K562 (cell line): ENCODE data around the gene FUNDC2. TPM values are rescaled to one million over a fixed set of nuclear protein-coding genes. Genes with fewer than 3 reads are reported as not detected.
A peak's percentile ranks its signal among the peaks of the same experiment; 100 is the strongest.

ENCODE experiments used
- ATAC-seq: fragments of 200-7000 bp; cut with Tn5 transposase; 3 replicates; pipeline ENCODE4 v1.9.1; 2020; ENCODE audit warnings: moderate library complexity
- BruUV-seq: library from RNA; stranded (reverse); fragments of 400-500 nt; replicated peaks from 2 replicates; lab custom pipeline; 2021; lab: Mats Ljungman, UMichigan
- CTCF ChIA-PET: fragments of 300-600 bp; formaldehyde crosslinking; extraction: SDS; loops from one replicate; lab custom pipeline; 2021; ENCODE audit warnings: low intra/inter-chr PET ratio; lab: Yijun Ruan, JAX
- POLR2A ChIA-PET: fragments of 300-600, 350-650 bp; sonication (Branson Sonifier 250); formaldehyde crosslinking; extraction: SDS; loops from one replicate; lab custom pipeline; 2021; ENCODE audit warnings: antibody characterized with exemption, inconsistent platforms; lab: Yijun Ruan, JAX
- DNase-seq, 4 experiments: peaks; one replicate each; pipeline versions ENCODE4 v3.0.0 to v3.0.0-alpha.2; 2011 to 2018; ENCODE audit warnings: low spot score in 3 of 4, mixed read lengths in 3 of 4; ENCODE audit errors: extremely low read depth in 1 of 4
- FAIRE-seq: peaks from 2 replicates; lab custom pipeline; 2011; peaks lifted over from hg19 to GRCh38; lab: Jason Lieb, UNC
- H2AFZ ChIP-seq: 2 replicates; pipeline ENCODE4 v1.6.0; 2011; ENCODE audit warnings: low read depth, low read length, control low read depth, inconsistent platforms
- H3K27ac ChIP-seq: fragments of 200-600 bp; 3 replicates; pipeline ENCODE4 v1.8.0; 2011; ENCODE audit warnings: low read depth, mild to moderate bottlenecking, control low read depth, inconsistent platforms, low read length, moderate library complexity, mixed read lengths; ENCODE audit errors: extremely low read depth
- H3K27me3 ChIP-seq, 2 experiments: fragments of 300-600 bp in 1 of 2; 2 replicates in 1 of 2; 3 replicates in 1 of 2; pipeline versions ENCODE4 v1.6.0 to v1.8.0; 2011; ENCODE audit warnings: inconsistent platforms in 2 of 2, low read length in 2 of 2, mild to moderate bottlenecking in 1 of 2, mixed read lengths in 1 of 2, moderate library complexity in 1 of 2; ENCODE audit not compliant: control insufficient read depth in 2 of 2, insufficient read depth in 2 of 2
- H3K36me3 ChIP-seq: fragments of 300-600 bp; 3 replicates; pipeline ENCODE4 v1.8.0; 2011; ENCODE audit warnings: mild to moderate bottlenecking, low read length, inconsistent platforms; ENCODE audit not compliant: control insufficient read depth, insufficient read depth
- H3K4me1 ChIP-seq, 2 experiments: fragments of 200-600 bp in 1 of 2; replicated peaks in 1 of 2; 2 replicates in 1 of 2; 3 replicates in 1 of 2; pipeline versions ENCODE4 v1.5.1 to v1.8.0; 2011; ENCODE audit warnings: inconsistent platforms in 2 of 2, low read length in 2 of 2, mild to moderate bottlenecking in 1 of 2, mixed read lengths in 1 of 2, moderate library complexity in 1 of 2; ENCODE audit not compliant: control insufficient read depth in 2 of 2, insufficient read depth in 2 of 2
- H3K4me2 ChIP-seq: 2 replicates; pipeline ENCODE4 v1.6.1; 2011; ENCODE audit warnings: low read length, control low read depth, inconsistent platforms, mixed read lengths; ENCODE audit not compliant: insufficient read depth
- H3K4me3 ChIP-seq: fragments of 200-600 bp; sonication (generic), shearing (Covaris generic); 2 replicates; pipeline ENCODE4 v1.5.1; 2016; ENCODE audit warnings: control low read depth, inconsistent platforms
- H3K79me2 ChIP-seq: fragments of 200-600 bp; 3 replicates; pipeline ENCODE4 v1.8.0; 2011; ENCODE audit warnings: low read length, inconsistent platforms; ENCODE audit not compliant: control insufficient read depth, insufficient read depth
- H3K9ac ChIP-seq, 2 experiments: 2 replicates each; pipeline versions ENCODE4 v1.6.0 to v1.6.1; 2011; ENCODE audit warnings: low read depth in 2 of 2, low read length in 2 of 2, control low read depth in 1 of 2, inconsistent platforms in 1 of 2, mild to moderate bottlenecking in 1 of 2, mixed read lengths in 1 of 2; ENCODE audit not compliant: insufficient read depth in 1 of 2
- H3K9me1 ChIP-seq: one replicate; pipeline ENCODE4 v1.6.0; 2011; ENCODE audit warnings: inconsistent platforms, mild to moderate bottlenecking, low read length, moderate library complexity; ENCODE audit not compliant: control insufficient read depth, insufficient read depth
- H3K9me3 ChIP-seq: replicated peaks from 2 replicates; pipeline ENCODE4 v1.5.1; 2011; ENCODE audit warnings: low read depth, low read length, inconsistent platforms; ENCODE audit not compliant: control insufficient read depth, insufficient read depth
- H4K20me1 ChIP-seq: replicated peaks from 2 replicates; pipeline ENCODE4 v1.6.1; 2011; ENCODE audit warnings: low read length, inconsistent platforms, mixed read lengths; ENCODE audit not compliant: control insufficient read depth, insufficient read depth
- CBX8 ChIP-seq: fragments of 200-600 bp; sonication (generic); IDR thresholded peaks from 2 replicates; pipeline ENCODE4 v1.6.1; 2012; ENCODE audit warnings: borderline replicate concordance, mixed run types, low read depth, mild to moderate bottlenecking, moderate library complexity, mixed read lengths, low read length, control low read depth, inconsistent platforms; ENCODE audit not compliant: poor library complexity, severe bottlenecking; ENCODE audit errors: extremely low read depth
- CEBPB ChIP-seq: fragments of 450-650 bp; IDR thresholded peaks from 2 replicates; pipeline ENCODE4 v1.6.1; 2016; ENCODE audit warnings: missing genetic modification characterization, missing compliant biosample characterization
- GABPA ChIP-seq: fragments of 200-800 bp; sonication (Bioruptor generic); conservative IDR thresholded peaks from 2 replicates; pipeline ENCODE4 v1.6.1; 2016; ENCODE audit warnings: low read depth, missing genetic modification characterization, missing compliant biosample characterization
- JUNB ChIP-seq: fragments of 450-650 bp; formaldehyde crosslinking; conservative IDR thresholded peaks from 2 replicates; pipeline ENCODE4 v1.4.0; 2020; ENCODE audit warnings: mild to moderate bottlenecking
- NFIX ChIP-seq: fragments of 250-450 bp; sonication (Bioruptor Pico); IDR thresholded peaks from 2 replicates; pipeline ENCODE4 v1.4.0; 2020; ENCODE audit warnings: low read depth, mild to moderate bottlenecking, moderate library complexity
- OTX1 ChIP-seq: fragments of 450-650 bp; formaldehyde crosslinking; IDR thresholded peaks from 2 replicates; pipeline ENCODE4 v1.4.0; 2022; ENCODE audit warnings: mild to moderate bottlenecking
- POLR2A ChIP-seq: fragments of 450-650 bp; conservative IDR thresholded peaks from 2 replicates; pipeline ENCODE4 v1.6.1; 2016
- RREB1 ChIP-seq: fragments of 250-450 bp; sonication (Bioruptor Pico); IDR thresholded peaks from 2 replicates; pipeline ENCODE4 v1.4.0; 2020
- SREBF2 ChIP-seq: sonication (generic); formaldehyde crosslinking; IDR thresholded peaks from 2 replicates; pipeline ENCODE4 v1.4.0; 2020; ENCODE audit warnings: mild to moderate bottlenecking, missing genetic modification reagents
- ZHX1 ChIP-seq: fragments of 150-350 bp; conservative IDR thresholded peaks from 2 replicates; pipeline ENCODE4 v1.6.1; 2014; ENCODE audit warnings: low read length
- WGBS: fragments of 100-300 bp; shearing (Covaris generic); methylation state at CpG from one replicate; pipeline ENCODE4 v1.1.6; 2016; ENCODE audit warnings: low coverage, mixed read lengths; ENCODE audit not compliant: insufficient coverage; ENCODE audit errors: missing lambda C conversion rate; 5-methylcytosine and 5-hydroxymethylcytosine counted together
- in situ Hi-C: fragments of 300-500 bp; cut with MboI; formaldehyde crosslinking; loops from 4 replicates; pipeline ENCODE4 v1.15.0; 2018; ENCODE audit warnings: inconsistent platforms, mixed read lengths
- intact Hi-C: fragments of 100-400 bp; cut with micrococcal nuclease; formaldehyde crosslinking; loops from 2 replicates; pipeline ENCODE4 v1.14.2; 2022
- polyA plus RNA-seq, 8 experiments: library from polyadenylated mRNA; depleted of rRNA in 4 of 8; stranded (reverse) in 5 of 8; unstranded in 3 of 8; fragments of >200 nt; fragmentation: Nextera tagmentation in 2 of 8; fragmentation: Illumina TruSeq in 1 of 8; extraction: Ambion mirVana in 2 of 8; extraction: Trizol in 1 of 8; gene quantifications; 2 replicates each; pipeline versions ENCODE4 v1.2.1 to v1.2.3, GENCODE V29; 2011 to 2014; ENCODE audit warnings: inconsistent platforms in 1 of 8, missing spikeins in 1 of 8
- total RNA-seq, 7 experiments: library from RNA; depleted of rRNA in 6 of 7; stranded (reverse); fragments of >200 nt in 6 of 7; fragmentation: Illumina TruSeq in 2 of 7; extraction: Trizol in 2 of 7; gene quantifications; 2 replicates each; pipeline versions ENCODE4 v1.2.1 to v1.2.3, GENCODE V29; 2011 to 2021; ENCODE audit warnings: low replicate concordance in 1 of 7
- TF ChIP-seq, protein P1 (sequence below): fragments of 250-450 bp; sonication (Bioruptor Pico); IDR thresholded peaks from 2 replicates; pipeline ENCODE4 v1.4.0; 2020; ENCODE audit warnings: mild to moderate bottlenecking, moderate library complexity

Gene FUNDC2
- total and polyA plus RNA-seq, 9 of the 15 experiments (the other 6 are each of a cell fraction or from before 2014, with no cell fraction given): 50.6 to 235 (median 123) TPM

DNA sequence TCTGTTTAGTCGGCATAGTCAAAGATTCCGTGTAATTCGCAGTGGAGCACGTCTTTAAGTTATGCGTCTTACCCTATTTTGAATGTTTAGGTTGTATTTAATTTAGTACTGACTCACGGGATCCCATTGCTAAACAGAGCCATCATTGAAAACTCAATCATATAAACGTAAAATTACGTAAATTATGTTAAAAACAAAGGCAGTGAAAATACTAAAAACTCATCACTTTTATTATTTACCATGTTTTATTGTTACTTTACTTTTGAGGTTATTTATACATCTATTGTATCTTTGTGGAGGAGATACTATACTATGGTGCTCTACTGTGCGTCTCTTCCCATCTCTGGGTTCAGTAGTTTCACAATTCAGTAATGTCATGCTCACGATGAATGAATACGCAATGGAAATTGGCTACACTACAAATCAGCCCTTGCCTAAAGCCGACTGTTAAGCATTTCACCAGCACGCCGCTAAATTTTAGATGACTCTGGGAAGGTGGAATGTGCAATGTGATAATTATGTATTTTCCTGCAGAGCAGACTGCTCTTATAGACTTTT lies 944 bp downstream of the FUNDC2 start:
- H3K79me2 ChIP-seq: peaks cover 55% of the 10 kb centered on the region
- peak overlapping the region; percentile 95 for H3K27ac ChIP-seq
- H3K4me2 ChIP-seq: peak overlapping the region; percentile 82
- ChIA-PET CTCF (interaction anchor here (0.6 kb wide), 1 partner anchor 43 kb away, joined by 3 read pairs; no protein-coding TSS in a partner anchor), POLR2A (interaction anchor here (0.7 to 1.4 kb wide), 7 partner anchors 9 to 252 kb away, joined by 3 to 6 read pairs (median 3); no protein-coding TSS in a partner anchor)
- H3K4me1 ChIP-seq: peaks cover 11 to 23% of the 10 kb centered on the region in 2 experiments
- in situ Hi-C loops (no loop called here), intact Hi-C loops (loop anchor here (2.0 kb wide), 1 partner anchor 41 kb away; no protein-coding TSS in a partner anchor)
- H3K9me3 ChIP-seq: no peaks in the 10 kb centered on the region
- H2AFZ ChIP-seq: peak overlapping the region; percentile 56
- DNase-seq (peak in 1 of 4 experiments; percentile 44), ATAC-seq (peak; percentile 28), FAIRE-seq (peak; percentile 68)
- no peaks in the 10 kb centered on the region for H4K20me1 ChIP-seq
- H3K27me3 ChIP-seq: no peaks in the 10 kb centered on the region
- TSS peak; percentile 77 for BruUV-seq
- H3K9me1 ChIP-seq: no peaks in the 10 kb centered on the region
- H3K36me3 ChIP-seq: no peaks in the 10 kb centered on the region
- H3K4me3 ChIP-seq: peak overlapping the region; percentile 51
- WGBS: under 1% methylated on average over 13 of the region's 14 CpGs
- peak overlapping the region; percentile 93 to 97 for H3K9ac ChIP-seq
- no peak for TF ChIP-seq JUNB (CRISPR knock-in tag)
- TF ChIP-seq SREBF2 (CRISPR knock-in tag): no peak
- peak; percentile 79 for TF ChIP-seq CEBPB (tag)
- TF ChIP-seq OTX1 (CRISPR knock-in tag): no peak
- peak; percentile 23 for TF ChIP-seq POLR2A
- TF ChIP-seq GABPA (tag): no peak
- no peak for TF ChIP-seq NFIX
- TF ChIP-seq, protein P1, sequence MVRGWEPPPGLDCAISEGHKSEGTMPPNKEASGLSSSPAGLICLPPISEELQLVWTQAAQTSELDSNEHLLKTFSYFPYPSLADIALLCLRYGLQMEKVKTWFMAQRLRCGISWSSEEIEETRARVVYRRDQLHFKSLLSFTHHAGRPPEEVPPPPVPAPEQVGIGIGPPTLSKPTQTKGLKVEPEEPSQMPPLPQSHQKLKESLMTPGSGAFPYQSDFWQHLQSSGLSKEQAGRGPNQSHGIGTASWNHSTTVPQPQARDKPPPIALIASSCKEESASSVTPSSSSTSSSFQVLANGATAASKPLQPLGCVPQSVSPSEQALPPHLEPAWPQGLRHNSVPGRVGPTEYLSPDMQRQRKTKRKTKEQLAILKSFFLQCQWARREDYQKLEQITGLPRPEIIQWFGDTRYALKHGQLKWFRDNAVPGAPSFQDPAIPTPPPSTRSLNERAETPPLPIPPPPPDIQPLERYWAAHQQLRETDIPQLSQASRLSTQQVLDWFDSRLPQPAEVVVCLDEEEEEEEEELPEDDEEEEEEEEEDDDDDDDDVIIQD (CRISPR knock-in tag): no peak
- TF ChIP-seq ZHX1: no peak
- no peak for TF ChIP-seq RREB1 (CRISPR knock-in tag)
- no peak for TF ChIP-seq CBX8
